GM19099 (cell line): Measurements from ENCODE around the gene MAPKAP1.
A peak's percentile ranks its signal among the peaks of the same experiment; 100 is the strongest.

ENCODE experiments used
- POLR2A ChIP-seq: IDR thresholded peaks from 3 replicates; pipeline ENCODE4 v1.6.1; 2011; ENCODE audit warnings: low read depth; ENCODE audit not compliant: insufficient read length; ENCODE audit errors: extremely low read depth

The MAPKAP1 gene

GRCh38 chr9:125638239-125639045, 68.6 kb downstream of the MAPKAP1 start:
- TF ChIP-seq POLR2A = no peak

- TF ChIP-seq POLR2A = no peak
These were observed 69.8 kb downstream of the MAPKAP1 start for GRCh38 chr9:125637241-125637640.

GRCh38 chr9:125635888-125636287, 71.1 kb downstream of the MAPKAP1 start:
- no peak for TF ChIP-seq POLR2A

- no peak for TF ChIP-seq POLR2A
These were observed 72.8 kb downstream of the MAPKAP1 start for GRCh38 chr9:125634040-125634717.

GRCh38 chr9:125633116-125633745, 73.8 kb downstream of the MAPKAP1 start:
- TF ChIP-seq POLR2A = no peak

GRCh38 chr9:125632321-125633115, 74.5 kb downstream of the MAPKAP1 start:
- no peak for TF ChIP-seq POLR2A

GRCh38 chr9:125631391-125632085, 75.5 kb downstream of the MAPKAP1 start:
- TF ChIP-seq POLR2A = peak; percentile 4

GRCh38 chr9:125630436-125630835, 76.6 kb downstream of the MAPKAP1 start:
- no peak for TF ChIP-seq POLR2A

GRCh38 chr9:125629446-125629845, 77.6 kb downstream of the MAPKAP1 start:
- TF ChIP-seq POLR2A = no peak

- no peak for TF ChIP-seq POLR2A
These were observed 80.8 kb downstream of the MAPKAP1 start for GRCh38 chr9:125626187-125626586.

- TF ChIP-seq POLR2A = no peak
These were observed 85.8 kb downstream of the MAPKAP1 start for GRCh38 chr9:125621170-125621569.

- TF ChIP-seq POLR2A = no peak
These were observed 86.8 kb downstream of the MAPKAP1 start for GRCh38 chr9:125620216-125620615.

- TF ChIP-seq POLR2A = no peak
These were observed 89.9 kb downstream of the MAPKAP1 start for GRCh38 chr9:125617087-125617486.

GRCh38 chr9:125613141-125613540, 93.9 kb downstream of the MAPKAP1 start:
- TF ChIP-seq POLR2A = no peak

GRCh38 chr9:125612616-125613015, 94.4 kb downstream of the MAPKAP1 start:
- no peak for TF ChIP-seq POLR2A

GRCh38 chr9:125611121-125611765, 95.8 kb downstream of the MAPKAP1 start:
- no peak for TF ChIP-seq POLR2A
